PC-9 (cell line): Measurements from ENCODE around the gene DCAF15. TPM values are rescaled to one million over a fixed set of nuclear protein-coding genes. Genes with fewer than 3 reads are reported as not detected.

Experiments
- BruUV-seq: library from RNA; stranded (reverse); fragments of 400-500 nt; replicated peaks from 2 replicates; lab custom pipeline; 2021; lab: Mats Ljungman, UMichigan
- CTCF ChIA-PET: fragments of 300-600 bp; sonication (Branson Sonifier 250); formaldehyde crosslinking; loops from one replicate; lab custom pipeline; 2022; ENCODE audit warnings: antibody characterized with exemption; lab: Charles Lee
- POLR2A ChIA-PET: fragments of 300-600 bp; sonication (Branson Sonifier 250); formaldehyde crosslinking; loops from one replicate; lab custom pipeline; 2022; ENCODE audit warnings: antibody characterized with exemption; ENCODE audit not compliant: unreplicated experiment; lab: Charles Lee
- DNase-seq, 2 experiments: peaks; one replicate each; pipeline versions ENCODE4 v3.0.0 to v3.0.0-alpha.2; 2015 to 2022; ENCODE audit warnings: mixed read lengths in 1 of 2
- H2AFZ ChIP-seq: fragments of 200-600 bp; sonication (generic); 2 replicates; pipeline ENCODE4 v1.8.1; 2017; ENCODE audit warnings: antibody characterized with exemption
- H3F3A ChIP-seq: fragments of 200-600 bp; sonication (generic); 2 replicates; pipeline ENCODE4 v1.8.1; 2017; ENCODE audit warnings: antibody characterized with exemption, mild to moderate bottlenecking, low read depth; ENCODE audit not compliant: insufficient read depth
- H3K27ac ChIP-seq: fragments of 200-600 bp; sonication (generic); 2 replicates; pipeline ENCODE4 v1.6.1; 2016; ENCODE audit warnings: mixed run types
- H3K27me3 ChIP-seq: fragments of 200-600 bp; sonication (generic); 2 replicates; pipeline ENCODE4 v1.6.1; 2016; ENCODE audit warnings: low read depth, mixed run types; ENCODE audit not compliant: insufficient read depth
- H3K36me3 ChIP-seq: fragments of 200-600 bp; sonication (generic); 2 replicates; pipeline ENCODE4 v1.6.1; 2016; ENCODE audit warnings: low read depth, mixed run types
- H3K4me1 ChIP-seq: fragments of 200-600 bp; sonication (generic); replicated peaks from 2 replicates; pipeline ENCODE4 v1.6.1; 2016; ENCODE audit warnings: mixed run types; ENCODE audit not compliant: insufficient read depth
- H3K4me2 ChIP-seq: fragments of 200-600 bp; sonication (generic); 2 replicates; pipeline ENCODE4 v1.6.1; 2017; ENCODE audit warnings: mixed run types
- H3K4me3 ChIP-seq: fragments of 200-600 bp; sonication (generic); 2 replicates; pipeline ENCODE4 v1.6.1; 2016; ENCODE audit warnings: mixed run types
- H3K79me2 ChIP-seq: fragments of 200-600 bp; sonication (generic); 2 replicates; pipeline ENCODE4 v1.6.1; 2017; ENCODE audit warnings: low read depth, mixed run types
- H3K9me2 ChIP-seq: fragments of 200-600 bp; sonication (generic); 2 replicates; pipeline ENCODE4 v1.8.1; 2017; ENCODE audit warnings: mild to moderate bottlenecking; ENCODE audit not compliant: insufficient read depth
- H3K9me3 ChIP-seq: fragments of 200-600 bp; sonication (generic); 2 replicates; pipeline ENCODE4 v1.8.1; 2016; ENCODE audit warnings: low read depth; ENCODE audit not compliant: insufficient read depth
- H4K20me1 ChIP-seq: fragments of 200-600 bp; sonication (generic); 2 replicates; pipeline ENCODE4 v1.8.1; 2017; ENCODE audit not compliant: insufficient read depth
- CTCF ChIP-seq: fragments of 200-600 bp; sonication (generic); conservative IDR thresholded peaks from 2 replicates; pipeline ENCODE4 v1.6.1; 2017; ENCODE audit warnings: mixed run types, antibody characterized with exemption, mild to moderate bottlenecking, moderate library complexity
- EZH2 ChIP-seq: fragments of 200-600 bp; sonication (generic); IDR thresholded peaks from 2 replicates; pipeline ENCODE4 v1.8.0; 2017; ENCODE audit warnings: antibody characterized with exemption, low read depth
- intact Hi-C: fragments of 100-400 bp; cut with micrococcal nuclease; formaldehyde crosslinking; loops from one replicate; pipeline ENCODE4 v1.10.0; 2022; ENCODE audit not compliant: unreplicated experiment
- total RNA-seq: library from RNA; stranded (reverse); gene quantifications from 2 replicates; pipeline ENCODE4 v1.2.3, GENCODE V29; 2021

Gene DCAF15
- total RNA-seq, 1 experiment from 2014 or later, result 35.3 TPM

GRCh38 chr19:13995017-13995728 lies 42.9 kb downstream of the DCAF15 start:
- H3K27ac ChIP-seq, result no peak overlapping the region
- 0 out of 2 replicates have a peak, but pooled peaks cover 10% of the 10 kb centered on the region for H3K9me3 ChIP-seq
- H3K79me2 ChIP-seq, result peaks cover 31% of the 10 kb centered on the region; the same call in 1 of the 2 replicates
- peaks cover 10% of the 10 kb centered on the region; the same call in 1 of the 2 replicates for H3K4me1 ChIP-seq
- H3K27me3 ChIP-seq, result no peaks in the 10 kb centered on the region
- peaks cover 16% of the 10 kb centered on the region; the same call in 1 of the 2 replicates for H3F3A ChIP-seq
- TF ChIP-seq CTCF (no peak), EZH2 (no peak)
- POLR2A ChIA-PET, result interaction anchor here (0.6 kb wide), 1 partner anchor 58 kb away, joined by 3 read pairs; no protein-coding TSS in a partner anchor
- CTCF ChIA-PET, result no interaction called here
- no peaks in the 10 kb centered on the region for H3K9me2 ChIP-seq
- BruUV-seq, result no TSS peak
- H3K4me2 ChIP-seq, result no peak overlapping the region
- DNase-seq, result no peak
- no peak overlapping the region for H3K4me3 ChIP-seq
- H3K36me3 ChIP-seq, result peaks cover 12% of the 10 kb centered on the region; the same call in 1 of the 2 replicates
- H2AFZ ChIP-seq, result no peak overlapping the region
- intact Hi-C loops, result no loop called here
- 0 out of 2 replicates have a peak, but pooled peaks cover 3% of the 10 kb centered on the region for H4K20me1 ChIP-seq

- Histone ChIP-seq H2AFZ (no peak overlapping the region), H4K20me1 (0 out of 2 replicates have a peak, but pooled peaks cover 3% of the 10 kb centered on the region), H3K36me3 (peaks cover 12% of the 10 kb centered on the region; the same call in 1 of the 2 replicates), H3F3A (peaks cover 16% of the 10 kb centered on the region; the same call in 1 of the 2 replicates), H3K4me3 (no peak overlapping the region), H3K4me1 (peaks cover 10% of the 10 kb centered on the region; the same call in 1 of the 2 replicates), H3K9me3 (0 out of 2 replicates have a peak, but pooled peaks cover 10% of the 10 kb centered on the region), H3K4me2 (no peak overlapping the region), H3K27ac (no peak overlapping the region), H3K79me2 (peaks cover 39% of the 10 kb centered on the region), H3K27me3 (no peaks in the 10 kb centered on the region), H3K9me2 (no peaks in the 10 kb centered on the region)
- ChIA-PET POLR2A (interaction anchor here (0.6 kb wide), 1 partner anchor 57 kb away, joined by 3 read pairs; no protein-coding TSS in a partner anchor), CTCF (no interaction called here)
- no TSS peak for BruUV-seq
- intact Hi-C loops, result no loop called here
- no peak for TF ChIP-seq CTCF
- no peak for TF ChIP-seq EZH2
- DNase-seq, result no peak
These were observed 43.8 kb downstream of the DCAF15 start for GRCh38 chr19:13995878-13996765.
